Fibroblast of villous mesenchyme (primary cell): ENCODE measurements around the gene THEM4. TPM values are rescaled to one million over a fixed set of nuclear protein-coding genes. Genes with fewer than 3 reads are reported as not detected.

Source experiments
- DNase-seq: peaks from one replicate; pipeline ENCODE4 v3.0.0-alpha.2; 2010; ENCODE audit warnings: low read depth
- H3K4me3 ChIP-seq: 2 replicates; pipeline ENCODE4 v1.5.1; 2011; ENCODE audit warnings: low read depth, mild to moderate bottlenecking, low read length
- total RNA-seq: library from RNA; depleted of rRNA; stranded (reverse); fragments of >200 nt; gene quantifications from 2 replicates; pipeline ENCODE4 v1.2.3, GENCODE V29; 2012
- TF ChIP-seq, protein P1 (sequence below): IDR thresholded peaks from 2 replicates; pipeline ENCODE4 v1.5.1; 2012; ENCODE audit warnings: low read depth, mild to moderate bottlenecking, low read length; ENCODE audit not compliant: insufficient read depth

The THEM4 gene
- total RNA-seq, 1 donor, result 9.1 TPM

GRCh38 chr1:151948506-151948905, 39.2 kb upstream of the THEM4 start:
- DNase-seq, result no peak
- no peak overlapping the region for H3K4me3 ChIP-seq
- TF ChIP-seq, protein P1, sequence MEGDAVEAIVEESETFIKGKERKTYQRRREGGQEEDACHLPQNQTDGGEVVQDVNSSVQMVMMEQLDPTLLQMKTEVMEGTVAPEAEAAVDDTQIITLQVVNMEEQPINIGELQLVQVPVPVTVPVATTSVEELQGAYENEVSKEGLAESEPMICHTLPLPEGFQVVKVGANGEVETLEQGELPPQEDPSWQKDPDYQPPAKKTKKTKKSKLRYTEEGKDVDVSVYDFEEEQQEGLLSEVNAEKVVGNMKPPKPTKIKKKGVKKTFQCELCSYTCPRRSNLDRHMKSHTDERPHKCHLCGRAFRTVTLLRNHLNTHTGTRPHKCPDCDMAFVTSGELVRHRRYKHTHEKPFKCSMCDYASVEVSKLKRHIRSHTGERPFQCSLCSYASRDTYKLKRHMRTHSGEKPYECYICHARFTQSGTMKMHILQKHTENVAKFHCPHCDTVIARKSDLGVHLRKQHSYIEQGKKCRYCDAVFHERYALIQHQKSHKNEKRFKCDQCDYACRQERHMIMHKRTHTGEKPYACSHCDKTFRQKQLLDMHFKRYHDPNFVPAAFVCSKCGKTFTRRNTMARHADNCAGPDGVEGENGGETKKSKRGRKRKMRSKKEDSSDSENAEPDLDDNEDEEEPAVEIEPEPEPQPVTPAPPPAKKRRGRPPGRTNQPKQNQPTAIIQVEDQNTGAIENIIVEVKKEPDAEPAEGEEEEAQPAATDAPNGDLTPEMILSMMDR, result no peak

- H3K4me3 ChIP-seq, result no peak overlapping the region
- TF ChIP-seq, protein P1, result no peak
- no peak for DNase-seq
Observed at GRCh38 chr1:151947140-151947539, 37.8 kb upstream of the THEM4 start.

GRCh38 chr1:151945725-151946722, 36.7 kb upstream of the THEM4 start:
- H3K4me3 ChIP-seq, result no peak overlapping the region
- TF ChIP-seq, protein P1, result no peak
- DNase-seq, result peak; percentile 96

DNA sequence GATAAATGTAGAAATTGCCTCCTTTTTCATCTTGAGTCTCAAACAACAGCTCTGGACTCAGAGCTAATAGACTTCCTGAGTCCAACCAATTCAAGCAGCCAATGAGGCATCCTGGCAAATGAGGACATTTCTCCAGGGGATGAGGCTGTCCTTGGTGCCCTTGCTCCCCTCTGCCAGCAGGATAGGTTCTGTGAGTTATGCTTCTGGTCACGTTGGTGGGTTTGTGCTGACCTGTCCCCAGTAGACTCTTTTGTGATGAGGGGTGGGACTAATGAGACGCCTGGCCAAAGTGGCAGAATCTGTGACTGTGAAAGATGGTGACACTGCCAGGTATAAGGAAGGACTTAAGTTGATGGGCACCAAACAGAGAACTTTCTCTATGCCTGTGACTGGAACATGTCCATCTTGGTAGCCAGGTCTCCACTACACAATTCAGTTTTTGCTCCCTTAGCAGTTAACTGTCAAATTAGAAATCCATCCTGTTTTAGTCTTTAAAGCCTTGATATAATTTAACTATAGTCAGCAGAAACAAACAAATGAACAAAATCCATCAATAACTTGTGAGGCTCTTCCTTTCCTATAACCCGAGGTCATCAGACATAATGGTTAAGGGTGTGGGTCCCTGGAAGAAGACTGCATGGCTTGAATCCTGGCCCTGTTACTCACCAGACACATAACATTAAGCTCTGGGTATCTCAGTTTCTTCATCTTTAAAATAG, 35.7 kb upstream of the THEM4 start:
- no peak for DNase-seq
- TF ChIP-seq, protein P1, result no peak
- H3K4me3 ChIP-seq, result no peak overlapping the region

- DNase-seq, result no peak
- TF ChIP-seq, protein P1, result no peak
- no peak overlapping the region for H3K4me3 ChIP-seq
Observed at GRCh38 chr1:151944126-151944856, 35.0 kb upstream of the THEM4 start.

- no peak for DNase-seq
- TF ChIP-seq, protein P1, result no peak
- no peak overlapping the region for H3K4me3 ChIP-seq
Observed at GRCh38 chr1:151943591-151943990, 34.3 kb upstream of the THEM4 start.
